Limb (tissue), 2 donors: ENCODE measurements around the gene CYP3A5.
A peak's percentile ranks its signal among the peaks of the same experiment; 100 is the strongest.
"Not testable (repeated sequence)": the region's sequence is repeated elsewhere in the genome, so short reads cannot be mapped to it uniquely, and the experiment has no call there.

Source experiments
- DNase-seq, 2 donors: peaks; one replicate each; pipeline ENCODE4 v3.0.0-alpha.2; 2016; ENCODE audit errors: extremely low spot score in 2 of 2

CYP3A5 gene

DNA sequence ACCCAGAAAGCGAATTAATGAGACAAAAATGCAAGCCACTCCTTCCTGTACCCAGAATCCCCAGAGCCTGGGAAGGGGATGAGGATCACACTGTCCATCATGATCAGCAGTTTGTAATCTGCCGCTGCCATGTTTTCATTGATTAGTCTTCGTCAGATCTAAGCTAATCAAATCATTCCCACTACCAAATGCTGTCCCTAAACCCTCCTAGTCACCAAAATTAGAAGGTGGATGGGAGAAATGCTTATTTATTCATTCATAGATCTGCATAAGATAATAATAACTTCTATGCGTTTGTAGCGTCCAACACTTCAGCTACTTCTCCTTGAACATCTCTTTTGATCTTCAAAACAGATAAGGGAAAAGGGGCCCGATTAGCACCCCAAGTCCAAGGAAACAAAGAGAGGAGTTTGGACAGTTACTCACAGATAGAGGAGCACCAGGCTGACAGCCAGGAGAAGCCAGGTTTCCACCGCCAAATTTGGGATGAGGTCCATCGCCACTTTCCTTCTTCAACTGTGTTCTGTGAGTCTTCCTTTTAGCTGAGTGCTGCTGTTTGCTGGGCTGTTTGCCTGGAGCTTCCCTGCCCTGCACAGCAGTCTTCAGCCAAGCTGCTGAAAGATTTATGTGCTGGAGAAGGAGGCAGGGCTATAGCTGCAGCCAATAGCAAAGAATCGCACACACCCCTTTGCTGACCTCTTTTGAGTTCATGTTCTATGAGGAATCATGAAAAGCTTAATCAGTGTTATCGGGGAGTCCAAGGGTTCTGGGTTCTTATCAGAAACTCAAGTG, at the start of gene CYP3A5:
TSS of gene CYP3A5 (minus strand) at position 597 of the 792 bp plus-strand sequence. CDS start at position 497, 100 bp downstream.
- DNase-seq, result peak in 1 of 2 donors; percentile 15

DNA sequence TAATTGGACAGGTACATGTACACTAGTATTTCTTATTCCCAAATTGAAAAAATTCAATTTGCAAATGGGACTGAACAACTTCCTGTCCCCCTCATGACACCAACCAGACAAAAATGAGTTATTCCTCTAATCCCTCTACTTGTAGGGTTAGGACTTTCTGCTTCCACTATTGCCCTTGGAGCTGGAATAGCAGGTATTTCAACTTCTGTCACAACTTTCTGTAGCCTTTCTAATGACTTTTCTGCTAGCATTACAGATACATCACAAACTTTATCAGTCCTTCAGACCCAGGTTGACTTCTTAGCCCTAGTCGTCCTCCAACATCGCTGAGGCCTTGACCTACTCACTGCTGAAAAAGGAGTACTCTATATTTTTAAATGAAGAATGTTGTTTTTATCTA, 48.8 kb upstream of the CYP3A5 start:
- DNase-seq, result no peak

DNA sequence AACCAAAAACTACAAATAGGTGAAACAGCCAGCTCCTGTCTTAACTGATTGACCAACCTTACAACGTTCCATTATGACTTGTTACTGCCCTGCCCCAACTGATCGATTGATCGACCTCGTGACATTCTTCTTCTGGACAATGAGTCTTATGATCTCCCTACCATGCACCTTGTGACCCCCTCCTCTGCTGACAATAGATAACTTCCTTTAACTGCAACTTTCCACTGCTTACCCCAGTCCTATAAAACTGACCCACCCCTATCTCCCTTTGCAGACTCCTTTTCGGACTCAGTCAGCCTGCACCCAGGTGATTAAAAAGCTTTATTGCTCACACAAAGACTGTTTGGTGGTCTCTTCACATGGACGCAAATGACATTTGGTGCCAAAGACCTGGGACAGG, 43.4 kb upstream of the CYP3A5 start:
- not testable (repeated sequence) for DNase-seq

DNA sequence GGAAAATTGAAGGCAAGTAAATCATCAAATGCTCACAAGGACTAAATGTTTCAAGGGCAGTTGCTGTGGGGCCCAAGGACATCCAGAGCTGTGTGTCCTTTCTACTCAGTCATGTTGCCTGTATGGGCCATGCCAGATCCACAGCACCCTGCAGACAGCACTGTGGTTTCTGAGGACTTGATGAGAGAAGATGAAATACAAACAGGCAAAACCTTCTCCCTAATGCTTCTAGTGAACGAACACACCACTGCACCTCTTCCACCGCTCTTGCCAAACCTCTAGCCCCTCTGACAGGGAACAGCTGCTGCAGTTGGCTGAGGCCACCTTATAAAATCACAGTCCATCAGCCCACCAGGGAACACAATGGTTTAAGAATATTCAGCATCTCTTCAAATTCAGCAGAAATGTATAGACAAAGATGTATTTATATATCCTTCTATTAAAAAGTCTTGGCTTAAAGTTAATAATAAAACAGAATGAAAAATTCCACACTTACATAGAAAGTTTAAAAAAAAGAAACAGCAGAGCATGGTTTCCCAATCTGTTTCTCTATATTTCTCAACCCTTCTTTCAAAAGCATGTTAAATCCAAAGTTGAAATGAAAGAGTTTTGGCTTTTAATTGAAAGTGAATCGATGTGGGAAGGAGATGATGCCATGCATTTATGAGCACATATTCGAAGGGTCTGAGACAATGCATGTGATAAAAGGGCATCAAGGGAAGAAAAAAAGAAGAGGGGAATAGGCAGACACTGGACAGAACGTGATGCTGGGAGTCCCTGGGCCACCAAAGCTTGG, 41.2 kb upstream of the CYP3A5 start:
- no peak for DNase-seq

DNA sequence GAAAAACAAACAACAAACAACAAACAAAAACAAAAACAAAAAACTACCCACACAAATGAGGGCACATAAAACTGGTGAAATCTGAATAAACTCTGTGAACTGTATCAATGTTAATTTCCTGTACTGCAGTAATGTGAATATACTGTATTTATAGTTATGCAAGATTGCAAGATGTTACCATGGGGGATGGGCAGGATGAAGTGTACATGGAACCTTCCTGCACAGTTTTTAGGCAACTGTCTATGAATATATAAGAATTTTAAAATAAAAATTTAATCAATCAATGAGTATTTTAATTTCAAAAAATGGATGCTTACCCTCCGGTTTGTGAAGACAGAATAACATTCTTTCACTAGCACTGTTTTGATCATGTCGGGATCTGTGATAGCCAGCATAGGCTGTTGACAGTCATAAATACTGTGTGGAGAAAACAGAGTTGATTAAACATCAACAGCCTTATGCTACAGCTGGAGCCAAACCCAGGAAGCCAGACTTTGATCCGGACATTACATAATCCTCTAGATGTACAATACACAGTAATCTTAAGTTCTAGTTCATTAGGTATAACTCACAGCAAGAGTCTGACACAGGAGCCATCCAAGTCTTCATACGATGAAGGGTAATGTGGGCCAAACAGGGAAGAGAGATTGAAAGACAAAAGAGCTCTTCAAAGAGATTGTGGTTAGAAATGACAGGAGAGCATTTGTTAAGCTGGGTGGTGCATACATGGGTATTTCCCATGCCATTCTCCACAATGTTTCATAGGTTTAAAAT, 40.4 kb upstream of the CYP3A5 start:
- DNase-seq, result no peak

DNA sequence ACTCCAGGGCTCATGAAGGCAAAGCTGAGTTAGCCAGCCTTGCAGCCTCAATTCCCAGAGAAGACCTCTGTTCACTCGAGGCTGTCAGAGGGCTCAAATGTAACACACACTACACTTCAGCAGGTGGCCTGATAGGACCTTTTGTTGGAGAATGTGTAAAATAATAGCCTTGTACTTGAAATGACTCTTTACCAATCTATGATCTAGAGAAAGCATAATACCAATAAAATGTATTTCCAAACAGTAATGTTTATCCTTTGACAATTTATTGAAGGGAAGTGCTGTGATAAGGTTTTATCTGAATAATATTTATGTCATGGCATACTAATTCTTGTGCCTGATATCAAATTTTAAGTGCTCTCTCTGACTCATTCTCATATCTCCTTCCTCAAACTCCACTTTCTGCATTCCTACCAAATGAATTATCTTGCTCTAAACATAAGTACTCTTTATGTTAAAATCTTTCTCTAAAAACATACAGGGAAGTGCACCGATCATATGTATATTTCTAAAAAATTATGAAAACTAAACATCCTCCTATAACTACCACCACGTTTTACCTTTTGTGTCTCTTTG, 34.3 kb upstream of the CYP3A5 start:
- DNase-seq, result no peak

DNA sequence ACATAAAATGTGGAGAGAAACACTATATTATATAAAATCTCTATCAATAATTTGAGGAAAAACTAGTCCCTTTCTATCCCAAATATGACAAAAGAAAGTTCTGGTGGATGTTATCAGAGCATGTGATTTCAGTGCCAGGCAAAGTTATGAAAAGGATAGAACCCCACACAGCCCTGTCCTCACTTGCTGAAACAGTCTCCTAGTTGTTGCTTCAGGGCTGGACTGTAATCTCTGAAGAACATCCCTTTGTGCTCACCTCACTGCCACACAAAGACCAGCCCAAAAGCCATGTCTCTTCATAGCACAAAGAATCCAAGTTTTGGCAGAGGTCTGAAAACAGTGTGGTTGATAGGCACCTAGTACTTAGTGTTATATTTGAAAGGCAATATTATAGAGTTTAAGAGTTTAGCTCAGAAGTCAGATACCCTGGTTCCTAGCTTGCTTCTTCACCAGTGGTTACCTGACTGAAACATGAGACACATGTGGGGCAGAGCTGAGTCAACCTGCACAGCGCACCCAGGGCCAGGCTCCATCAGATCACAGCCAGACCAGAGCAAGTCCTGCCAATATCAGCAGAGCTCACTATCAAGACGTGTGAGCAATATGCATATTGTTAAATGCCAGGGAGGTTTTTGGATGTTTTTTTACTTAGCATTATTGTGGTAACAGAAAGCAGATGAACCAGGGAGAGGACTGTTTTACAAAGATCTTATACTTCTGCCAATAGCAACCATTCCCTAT, 30.2 kb upstream of the CYP3A5 start:
- DNase-seq, result no peak

DNA sequence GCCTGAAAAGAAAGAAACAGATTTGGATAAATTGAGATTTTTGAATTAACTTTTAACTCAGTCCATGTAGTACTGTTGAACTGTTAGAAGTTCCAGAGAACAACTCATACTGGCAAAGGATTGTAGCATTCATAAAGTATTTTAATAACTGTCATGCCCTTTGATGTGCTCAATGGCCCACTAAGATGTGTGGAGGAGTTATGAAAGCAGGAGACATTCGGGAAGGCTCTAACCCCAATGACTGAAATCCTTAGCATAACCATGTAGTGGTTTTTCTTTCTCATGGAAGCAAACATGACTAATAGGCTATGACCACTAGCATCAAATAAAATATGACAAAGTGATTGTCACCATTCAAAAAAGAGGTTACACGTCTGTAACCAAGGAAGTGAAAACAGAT, 29.5 kb upstream of the CYP3A5 start:
- DNase-seq, result no peak

DNA sequence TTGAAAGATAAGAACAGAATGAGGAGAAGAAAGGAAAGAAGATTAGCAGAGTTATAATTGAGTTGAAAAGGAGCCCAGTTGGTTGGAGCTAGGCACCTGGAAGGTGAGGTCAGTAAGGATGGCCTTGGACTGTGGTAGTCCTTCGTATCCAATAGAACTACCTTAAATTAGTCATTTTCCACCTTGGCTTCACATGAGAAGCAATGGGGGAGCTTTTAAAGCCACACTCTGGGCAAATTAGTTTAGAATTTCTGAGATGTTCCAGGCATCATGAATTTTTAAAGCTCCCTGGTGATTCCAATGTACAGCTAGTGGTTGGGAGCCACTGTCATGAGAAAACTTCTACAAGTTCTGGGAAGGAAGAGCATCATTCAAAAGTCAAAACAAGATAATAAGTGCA, 27.3 kb upstream of the CYP3A5 start:
- no peak for DNase-seq

DNA sequence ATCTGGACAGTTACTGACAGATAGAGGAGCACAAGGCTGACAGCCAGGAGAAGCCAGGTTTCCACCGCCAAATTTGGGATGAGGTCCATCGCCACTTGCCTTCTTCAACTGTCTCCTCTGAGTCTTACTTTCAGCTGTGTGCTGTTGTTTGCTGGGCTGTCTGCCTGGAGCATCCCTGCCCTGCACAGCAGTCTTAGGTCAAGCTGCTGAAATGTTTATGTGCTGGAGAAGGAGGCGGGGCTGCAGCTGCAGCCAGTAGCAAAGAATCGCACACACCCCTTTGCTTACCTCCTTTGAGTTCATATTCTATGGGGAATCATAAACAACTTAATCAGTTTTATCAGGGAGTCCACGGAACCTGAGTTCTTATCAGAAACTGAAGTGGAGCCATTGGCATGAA, 20.1 kb upstream of the CYP3A5 start:
- no peak for DNase-seq

DNA sequence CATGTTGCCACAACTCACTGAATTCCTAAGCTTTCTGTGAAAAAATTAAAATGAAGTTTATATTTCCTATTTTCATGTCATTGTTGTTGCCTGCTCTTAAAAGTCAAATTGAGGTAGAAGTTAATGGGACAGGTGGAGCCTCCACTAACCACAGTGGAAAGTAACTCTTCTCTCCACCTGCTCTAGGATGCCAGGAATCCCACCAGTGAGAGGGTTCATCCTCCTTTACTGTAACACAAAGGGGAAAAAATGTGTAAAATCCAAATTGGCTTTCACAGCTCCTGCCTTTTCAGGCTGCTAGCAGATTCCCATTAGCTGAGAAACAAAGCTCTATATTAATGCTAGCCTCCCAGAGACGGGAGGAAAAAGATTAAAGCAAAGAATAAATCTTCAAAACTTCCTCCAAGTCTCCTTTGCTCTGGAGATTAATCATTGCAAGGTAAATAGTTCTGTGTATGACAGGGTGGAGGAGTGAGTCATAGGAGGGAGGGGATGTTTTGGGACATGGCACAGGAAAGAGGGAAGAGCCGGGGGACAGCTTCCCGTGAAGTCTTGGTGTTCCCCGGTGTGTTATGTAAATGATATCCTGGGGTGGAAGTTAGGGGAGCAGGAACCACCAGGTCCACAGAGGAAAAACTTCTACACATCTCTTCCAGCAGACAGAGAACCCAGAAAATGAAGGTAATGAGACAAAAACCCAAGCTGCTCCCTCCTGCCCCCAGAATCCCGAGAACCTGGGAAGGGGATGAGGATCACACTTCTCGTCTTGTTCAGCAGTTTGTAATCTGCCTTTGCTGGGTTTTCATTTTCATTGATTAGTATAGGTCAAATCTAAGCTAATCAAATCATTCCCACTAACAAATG, 19.3 kb upstream of the CYP3A5 start:
- not testable (repeated sequence) for DNase-seq

DNA sequence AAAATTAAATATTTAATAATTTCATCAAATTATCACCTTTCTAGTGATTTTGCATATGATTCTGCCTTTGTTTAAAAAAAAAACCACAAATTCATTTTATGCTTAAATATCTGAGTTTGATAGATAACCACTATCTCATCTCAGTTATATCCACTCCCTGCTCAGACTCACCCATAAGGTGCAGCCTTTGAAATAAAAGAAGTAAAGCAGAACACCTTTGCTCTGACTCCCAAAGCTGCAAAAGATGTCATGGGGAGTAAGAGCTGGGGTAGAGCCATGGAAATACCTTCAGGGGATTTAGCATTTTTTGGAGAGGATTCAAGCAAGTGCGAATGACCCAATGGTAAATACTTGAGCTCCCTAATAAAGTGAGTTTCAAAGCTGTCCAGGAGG, 15.1 kb upstream of the CYP3A5 start:
- DNase-seq, result no peak

DNA sequence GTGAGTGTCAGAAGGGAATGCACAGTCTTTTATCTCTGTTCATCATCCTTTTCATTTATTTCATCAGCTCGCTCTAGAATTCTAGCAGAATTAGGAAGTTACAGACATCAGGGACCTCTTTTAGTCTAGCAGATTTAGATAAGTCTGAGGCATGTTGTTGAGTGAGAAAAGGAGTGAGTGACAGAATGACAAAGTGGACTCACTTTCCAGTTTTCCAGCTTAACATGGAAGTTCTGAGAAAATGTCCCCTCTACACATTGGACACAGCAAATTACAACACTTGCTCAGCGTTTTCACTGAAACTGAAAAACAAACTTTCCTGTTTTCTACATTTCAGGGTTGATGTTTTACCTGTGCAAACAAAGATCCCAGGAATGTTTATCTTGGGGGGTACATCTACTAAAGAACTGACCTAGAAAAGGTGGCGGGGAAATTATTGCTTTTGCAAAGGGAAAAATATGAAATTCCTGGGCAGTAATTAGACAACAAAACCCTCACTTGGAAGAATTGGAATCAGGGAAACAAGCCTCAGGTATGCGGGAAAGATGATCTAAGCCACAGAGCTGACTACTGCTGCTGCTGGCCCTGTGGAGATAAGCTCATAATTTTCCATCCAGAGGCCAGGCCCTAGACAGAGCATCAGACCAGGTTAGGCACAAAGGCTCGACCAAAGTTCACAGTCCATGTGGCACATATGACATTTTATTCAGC, 14.6 kb upstream of the CYP3A5 start:
- no peak for DNase-seq

DNA sequence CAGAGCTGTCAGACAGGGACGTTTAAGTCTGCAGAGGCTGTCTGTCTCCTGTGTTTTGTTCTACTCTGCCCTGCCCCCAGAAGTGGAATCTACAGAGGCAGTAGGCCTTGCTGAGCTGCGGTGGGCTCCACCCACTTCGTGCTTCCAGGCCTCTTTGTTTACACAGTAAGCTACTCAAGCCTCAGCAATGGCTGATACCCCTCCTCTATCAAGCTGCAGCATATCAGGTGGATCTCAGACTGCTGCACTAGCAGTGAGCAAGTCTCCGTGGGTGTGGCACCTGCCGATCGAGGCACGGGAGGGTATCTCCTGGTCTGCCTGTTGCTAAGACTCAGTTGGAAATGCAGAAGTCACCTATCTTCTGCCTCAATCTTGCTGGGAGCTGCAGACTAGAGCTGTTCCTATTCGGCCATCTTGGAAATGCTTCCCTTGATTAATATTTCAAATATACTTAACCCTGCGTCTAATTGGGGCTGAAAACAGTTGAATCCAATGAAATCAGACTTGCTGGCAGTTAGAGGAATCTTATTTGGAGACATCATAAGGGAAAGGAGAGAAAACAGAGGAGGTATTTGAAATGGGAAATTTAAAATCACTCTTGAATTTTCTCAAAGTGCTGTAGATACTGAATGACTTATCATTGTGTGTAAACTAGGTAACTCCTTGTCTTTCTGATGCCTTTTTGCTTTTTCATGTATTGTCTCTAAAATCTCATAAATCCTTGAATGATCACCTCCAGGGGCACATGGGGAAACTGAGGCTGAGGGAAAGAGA, 13.8 kb upstream of the CYP3A5 start:
- DNase-seq, result no peak

DNA sequence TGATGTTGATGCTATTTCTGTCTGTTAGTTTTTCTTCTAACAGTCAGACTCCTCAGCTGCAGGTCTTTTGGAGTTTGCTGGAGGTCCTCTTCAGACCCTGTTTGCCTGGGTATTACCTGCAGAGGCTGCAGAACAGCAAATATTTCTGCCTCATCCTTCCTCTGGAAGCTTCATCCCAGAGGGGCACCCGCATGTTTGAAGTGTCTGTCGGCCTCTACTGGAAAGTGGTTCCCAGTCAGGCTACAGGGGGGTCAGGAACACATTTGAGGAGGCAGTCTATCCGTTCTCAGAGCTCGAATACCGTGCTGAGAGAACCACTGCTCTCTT, 13.3 kb upstream of the CYP3A5 start:
- no peak for DNase-seq

DNA sequence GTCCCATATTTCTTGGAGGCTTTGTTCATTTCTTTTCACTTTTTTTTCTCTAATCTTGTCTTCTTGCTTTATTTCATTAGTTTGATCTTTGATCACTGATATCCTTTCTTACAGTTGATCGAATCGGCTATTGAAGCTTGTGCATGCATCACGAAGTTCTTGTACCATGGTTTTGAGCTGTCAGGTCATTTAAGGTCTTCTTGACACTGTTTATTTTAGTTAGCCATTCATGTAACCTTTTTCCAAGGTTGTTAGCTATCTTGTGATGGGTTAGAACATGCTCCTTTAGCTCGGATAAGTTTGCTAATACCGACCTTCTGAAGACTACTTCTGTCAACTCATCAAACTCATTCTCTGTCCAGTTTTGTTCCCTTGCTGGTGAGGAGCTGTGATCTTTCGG, 12.8 kb upstream of the CYP3A5 start:
- DNase-seq, result not testable (repeated sequence)

DNA sequence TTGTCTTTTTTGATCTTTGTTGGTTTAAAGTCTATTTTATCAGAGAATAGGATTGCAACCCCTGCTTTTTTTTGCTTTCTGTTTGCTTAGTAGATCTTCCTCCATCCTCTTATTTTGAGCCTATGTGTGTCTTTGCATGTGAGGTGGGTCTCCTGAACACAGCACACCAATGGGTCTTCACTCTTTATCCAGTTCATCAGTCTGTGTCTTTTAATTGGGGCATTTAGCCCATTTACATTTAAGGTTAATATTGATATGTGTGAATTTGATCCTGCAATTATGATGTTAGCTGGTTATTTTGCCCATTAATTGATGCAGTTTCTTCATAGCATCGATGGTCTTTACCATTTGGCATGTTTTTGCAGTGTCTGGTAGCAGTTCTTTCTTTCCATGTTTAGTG, 11.9 kb upstream of the CYP3A5 start:
- not testable (repeated sequence) for DNase-seq

DNA sequence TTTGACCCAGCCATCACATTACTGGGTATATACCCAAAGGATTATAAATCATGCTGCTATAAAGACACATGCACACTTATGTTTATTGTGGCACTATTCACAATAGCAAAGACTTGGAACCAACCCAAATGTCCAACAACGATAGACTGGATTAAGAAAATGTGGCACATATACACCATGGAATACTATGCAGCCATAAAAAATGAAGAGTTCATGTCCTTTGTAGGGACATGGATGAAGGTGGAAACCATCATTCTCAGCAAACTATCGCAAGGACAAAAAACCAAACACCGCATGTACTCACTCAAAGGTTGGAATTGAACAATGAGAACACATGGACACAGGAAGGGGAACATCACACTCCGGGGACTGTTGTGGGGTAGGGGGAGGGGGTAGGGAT, 11.1 kb upstream of the CYP3A5 start:
- not testable (repeated sequence) for DNase-seq
